GM12865 (cell line): ENCODE measurements around the gene KLHL29.

ENCODE experiments used
- DNase-seq: peaks from one replicate; pipeline ENCODE4 v3.0.0; 2010; ENCODE audit warnings: low read depth
- H3K4me3 ChIP-seq: 2 replicates; pipeline ENCODE4 v1.5.1; 2011; ENCODE audit warnings: mild to moderate bottlenecking, low read depth, low read length, control low read depth
- TF ChIP-seq, protein P1 (sequence below): IDR thresholded peaks from 2 replicates; pipeline ENCODE4 v1.5.1; 2011; ENCODE audit warnings: low read length, control low read depth, low read depth, inconsistent platforms; ENCODE audit not compliant: insufficient read depth; ENCODE audit errors: missing control alignments

KLHL29 gene

DNA sequence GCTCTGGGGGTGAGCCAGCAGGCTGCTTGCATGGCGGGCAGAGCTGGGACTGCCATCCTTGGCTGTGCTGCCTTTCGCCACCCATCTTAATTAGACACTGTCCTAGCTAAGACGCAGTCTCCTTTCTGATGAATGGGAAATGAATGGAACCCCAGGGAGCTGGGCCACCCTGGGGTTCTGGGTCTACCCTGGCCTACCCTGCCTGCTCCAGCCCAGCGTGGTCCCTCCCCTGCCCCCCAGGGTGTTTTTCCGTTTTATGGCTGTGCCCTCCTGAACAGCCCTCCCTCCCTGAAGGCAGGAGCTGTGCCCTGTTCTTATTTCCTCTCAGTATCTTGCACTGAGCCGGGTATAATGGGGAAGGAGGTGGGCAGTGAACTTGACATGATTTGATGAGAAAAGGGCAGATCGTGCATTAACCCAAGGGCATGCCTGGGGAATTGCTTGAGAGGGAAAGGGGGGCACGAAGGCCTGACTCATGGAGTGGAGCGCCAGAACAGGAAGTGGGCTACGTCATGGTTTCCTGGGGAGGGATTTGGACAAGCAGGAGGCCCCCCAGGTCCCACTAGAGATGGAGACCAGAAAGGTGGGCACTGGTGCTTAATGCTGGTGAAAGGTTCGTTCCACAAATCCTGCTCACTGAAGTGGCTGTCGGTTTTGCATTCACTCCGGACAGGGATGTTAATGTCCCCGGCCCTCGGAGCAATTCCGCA, 165.0 kb downstream of the KLHL29 start:
- no peak overlapping the region for H3K4me3 ChIP-seq
- no peak for DNase-seq
- TF ChIP-seq, protein P1, sequence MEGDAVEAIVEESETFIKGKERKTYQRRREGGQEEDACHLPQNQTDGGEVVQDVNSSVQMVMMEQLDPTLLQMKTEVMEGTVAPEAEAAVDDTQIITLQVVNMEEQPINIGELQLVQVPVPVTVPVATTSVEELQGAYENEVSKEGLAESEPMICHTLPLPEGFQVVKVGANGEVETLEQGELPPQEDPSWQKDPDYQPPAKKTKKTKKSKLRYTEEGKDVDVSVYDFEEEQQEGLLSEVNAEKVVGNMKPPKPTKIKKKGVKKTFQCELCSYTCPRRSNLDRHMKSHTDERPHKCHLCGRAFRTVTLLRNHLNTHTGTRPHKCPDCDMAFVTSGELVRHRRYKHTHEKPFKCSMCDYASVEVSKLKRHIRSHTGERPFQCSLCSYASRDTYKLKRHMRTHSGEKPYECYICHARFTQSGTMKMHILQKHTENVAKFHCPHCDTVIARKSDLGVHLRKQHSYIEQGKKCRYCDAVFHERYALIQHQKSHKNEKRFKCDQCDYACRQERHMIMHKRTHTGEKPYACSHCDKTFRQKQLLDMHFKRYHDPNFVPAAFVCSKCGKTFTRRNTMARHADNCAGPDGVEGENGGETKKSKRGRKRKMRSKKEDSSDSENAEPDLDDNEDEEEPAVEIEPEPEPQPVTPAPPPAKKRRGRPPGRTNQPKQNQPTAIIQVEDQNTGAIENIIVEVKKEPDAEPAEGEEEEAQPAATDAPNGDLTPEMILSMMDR, result no peak

DNA sequence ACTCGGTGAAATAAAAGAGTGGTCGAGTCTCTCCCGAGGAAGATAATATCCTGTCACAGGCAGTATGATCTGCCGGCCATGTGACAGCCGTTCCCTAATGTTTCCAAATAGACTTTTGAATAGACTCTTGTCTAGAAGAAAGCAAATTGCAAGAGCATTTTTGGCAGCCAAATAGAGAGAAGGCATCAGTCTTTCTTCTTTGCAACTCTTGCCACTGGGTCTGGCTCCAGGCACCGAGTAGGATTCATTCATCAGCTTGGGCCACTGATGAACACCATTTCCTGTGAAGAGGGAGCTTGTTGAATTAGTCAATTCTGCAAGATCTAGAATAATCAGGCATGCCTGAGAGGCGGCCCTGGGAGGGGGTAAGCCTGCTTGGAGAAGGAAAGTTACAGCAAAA, 165.6 kb downstream of the KLHL29 start:
- DNase-seq, result no peak

DNA sequence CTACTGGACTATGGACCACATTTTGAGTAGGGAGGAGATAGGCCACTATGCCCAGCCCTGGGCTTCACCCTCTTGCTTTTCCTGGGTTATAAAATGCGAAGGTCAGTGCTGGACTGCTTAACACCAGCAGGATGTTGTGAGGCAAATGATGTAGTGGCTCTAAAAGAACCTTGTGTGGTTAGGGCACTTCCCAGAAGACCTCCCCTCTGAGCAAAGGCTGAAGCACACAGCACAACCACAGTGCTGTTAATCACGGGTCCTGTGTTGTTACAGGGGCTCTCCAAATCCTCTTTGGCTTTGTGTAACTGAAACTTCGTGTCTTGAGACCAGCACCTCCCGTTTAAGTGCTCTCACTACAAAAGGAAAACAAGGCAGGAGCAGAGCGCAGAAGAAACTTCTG, 166.9 kb downstream of the KLHL29 start:
- no peak for DNase-seq
- TF ChIP-seq, protein P1, result no peak
- no peak overlapping the region for H3K4me3 ChIP-seq

More for the DNA sequence above, 165.6 kb downstream of the KLHL29 start:
- H3K4me3 ChIP-seq, result no peak overlapping the region
- TF ChIP-seq, protein P1, result no peak

DNA sequence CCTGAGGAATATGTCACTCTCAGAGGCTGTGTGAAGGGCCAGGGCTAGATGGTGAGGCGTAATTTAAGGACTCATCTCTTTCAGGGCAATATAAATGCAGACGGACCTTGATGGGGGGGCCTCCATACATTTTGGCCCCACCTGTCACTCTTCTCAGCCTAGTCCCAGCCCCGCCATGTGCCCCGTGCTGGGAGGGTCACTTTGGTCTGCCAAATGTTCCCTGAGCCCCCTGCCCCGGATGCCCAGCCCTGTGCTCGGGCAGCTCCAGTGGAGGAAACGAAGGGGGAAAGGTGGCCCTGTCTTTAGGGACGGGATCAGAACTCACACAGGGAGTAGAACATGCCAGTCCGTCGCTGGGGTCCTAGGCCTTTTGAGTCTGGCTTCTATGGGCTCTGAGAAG, 168.6 kb downstream of the KLHL29 start:
- TF ChIP-seq, protein P1, result no peak
- no peak for DNase-seq
- H3K4me3 ChIP-seq, result no peak overlapping the region

DNA sequence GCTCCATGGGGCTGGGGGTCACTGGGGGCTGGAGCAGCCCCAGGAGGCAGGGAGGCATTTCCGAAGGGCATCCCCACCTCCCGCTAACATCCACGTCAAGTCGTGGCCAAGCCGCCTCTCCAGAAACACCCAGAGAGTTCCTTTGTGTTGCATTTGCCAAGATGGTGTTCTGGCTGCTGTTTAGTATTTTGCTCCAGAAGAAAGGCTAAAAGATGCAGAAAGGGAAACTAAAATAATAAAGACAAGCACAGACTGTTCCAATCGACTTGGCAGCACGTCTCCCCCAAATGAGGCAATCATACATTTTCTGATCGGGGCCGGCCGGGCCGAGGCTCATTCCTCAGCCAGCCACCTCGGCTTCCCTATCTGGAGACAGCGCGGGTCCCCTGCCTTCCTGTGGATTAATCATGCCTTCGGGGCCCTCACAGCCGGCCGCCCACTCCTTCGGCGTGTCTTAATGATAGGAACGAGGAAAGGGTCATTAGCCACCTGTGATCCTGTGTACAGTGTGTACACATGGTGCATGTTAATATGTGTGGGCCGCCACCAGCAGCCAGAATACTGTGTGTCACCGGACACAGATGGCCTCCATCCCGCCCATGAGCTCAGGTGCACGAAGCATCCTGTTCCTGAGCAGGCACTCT, 169.2 kb downstream of the KLHL29 start:
- DNase-seq, result no peak
- no peak overlapping the region for H3K4me3 ChIP-seq
- TF ChIP-seq, protein P1, result no peak

DNA sequence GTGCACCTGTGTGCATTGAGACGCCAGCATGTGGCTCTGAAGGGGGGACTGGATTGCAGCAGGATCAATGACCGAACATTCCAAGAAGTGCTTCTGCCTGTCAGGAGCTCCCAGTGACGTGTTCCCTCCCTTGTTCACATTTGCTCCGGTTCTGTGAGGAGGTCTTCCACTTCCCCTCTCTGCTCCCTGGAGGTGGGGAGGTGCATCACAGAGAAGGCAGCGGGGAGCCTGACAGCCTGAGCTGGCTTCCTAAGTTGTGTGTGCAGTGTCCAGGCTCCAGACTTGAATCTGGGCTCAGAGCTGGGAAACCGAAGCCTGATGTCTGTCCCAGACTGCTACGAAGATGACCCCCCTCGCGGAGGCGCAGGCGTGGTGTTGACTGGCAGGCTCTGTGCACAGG, 171.0 kb downstream of the KLHL29 start:
- TF ChIP-seq, protein P1, result no peak
- no peak overlapping the region for H3K4me3 ChIP-seq
- DNase-seq, result no peak

DNA sequence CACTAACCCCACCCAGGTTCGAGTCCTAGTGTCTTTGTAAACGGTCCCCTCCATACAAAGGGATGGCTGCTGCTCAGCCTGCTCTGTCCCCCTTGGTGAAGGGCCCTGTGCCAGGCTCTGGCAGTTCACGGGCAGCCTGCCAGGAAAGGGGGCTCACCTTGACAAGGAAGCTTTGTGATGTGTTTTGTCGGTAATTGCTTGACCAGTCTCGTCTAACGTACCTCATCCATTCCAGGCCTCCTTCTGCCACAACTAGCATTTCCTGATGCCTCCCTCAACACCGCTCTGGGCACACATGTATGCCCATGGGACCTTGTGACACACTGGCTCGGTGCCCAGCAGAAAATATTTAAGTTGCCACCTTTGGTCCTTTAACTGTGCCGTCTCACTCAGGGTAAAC, 171.9 kb downstream of the KLHL29 start:
- no peak for DNase-seq
- H3K4me3 ChIP-seq, result no peak overlapping the region
- TF ChIP-seq, protein P1, result no peak
